MM.1S (cell line): ENCODE data around the gene FSTL1.

ENCODE experiments used
- EZH2 ChIP-seq: fragments of 300-600 bp; sonication (generic); optimal IDR thresholded peaks from 2 replicates; pipeline ENCODE3; 2017; ENCODE audit warnings: low read depth, mild to moderate bottlenecking, antibody characterized with exemption, low read length, mixed read lengths
- TF ChIP-seq, protein P1 (sequence below): fragments of 300-600 bp; sonication (generic); IDR thresholded peaks from 2 replicates; pipeline ENCODE4 v1.5.1; 2016; ENCODE audit warnings: antibody characterized with exemption, low read length, mixed read lengths

DNA sequence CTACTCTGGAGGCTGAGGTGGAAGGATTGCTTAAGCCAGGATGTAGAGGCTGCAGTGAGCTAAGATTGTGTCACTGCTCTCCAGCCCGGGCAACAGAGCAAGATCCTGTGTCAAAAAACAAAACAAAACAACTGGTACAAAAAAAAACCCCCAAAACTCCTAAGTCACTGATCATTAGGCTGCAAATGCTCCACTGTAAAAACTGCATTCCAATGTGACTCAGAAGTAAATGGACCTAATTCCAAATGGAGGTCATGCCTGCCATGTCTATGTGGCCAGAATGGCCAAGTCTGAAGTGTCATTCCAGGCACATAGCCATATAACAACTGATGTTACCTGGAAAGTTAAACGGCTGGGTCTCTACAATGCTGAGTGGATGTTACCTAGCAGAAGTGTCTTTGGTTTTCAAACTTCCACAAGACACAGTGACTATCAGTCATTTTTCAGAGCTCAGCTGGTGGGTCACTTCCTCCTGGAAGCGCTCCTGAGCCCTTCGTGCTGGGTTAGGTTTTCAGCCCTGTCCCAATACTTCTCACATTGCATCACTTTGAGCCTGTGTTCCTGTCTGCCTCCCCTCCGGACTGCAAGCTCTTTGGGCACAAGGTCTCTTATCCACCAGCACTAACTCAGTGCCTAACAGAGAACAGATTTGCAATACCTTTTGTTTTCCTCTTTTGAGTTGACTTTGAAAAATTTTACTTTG, 10.6 kb downstream of the FSTL1 start:
- TF ChIP-seq, protein P1, sequence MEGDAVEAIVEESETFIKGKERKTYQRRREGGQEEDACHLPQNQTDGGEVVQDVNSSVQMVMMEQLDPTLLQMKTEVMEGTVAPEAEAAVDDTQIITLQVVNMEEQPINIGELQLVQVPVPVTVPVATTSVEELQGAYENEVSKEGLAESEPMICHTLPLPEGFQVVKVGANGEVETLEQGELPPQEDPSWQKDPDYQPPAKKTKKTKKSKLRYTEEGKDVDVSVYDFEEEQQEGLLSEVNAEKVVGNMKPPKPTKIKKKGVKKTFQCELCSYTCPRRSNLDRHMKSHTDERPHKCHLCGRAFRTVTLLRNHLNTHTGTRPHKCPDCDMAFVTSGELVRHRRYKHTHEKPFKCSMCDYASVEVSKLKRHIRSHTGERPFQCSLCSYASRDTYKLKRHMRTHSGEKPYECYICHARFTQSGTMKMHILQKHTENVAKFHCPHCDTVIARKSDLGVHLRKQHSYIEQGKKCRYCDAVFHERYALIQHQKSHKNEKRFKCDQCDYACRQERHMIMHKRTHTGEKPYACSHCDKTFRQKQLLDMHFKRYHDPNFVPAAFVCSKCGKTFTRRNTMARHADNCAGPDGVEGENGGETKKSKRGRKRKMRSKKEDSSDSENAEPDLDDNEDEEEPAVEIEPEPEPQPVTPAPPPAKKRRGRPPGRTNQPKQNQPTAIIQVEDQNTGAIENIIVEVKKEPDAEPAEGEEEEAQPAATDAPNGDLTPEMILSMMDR, result no peak
- no peak for TF ChIP-seq EZH2
